Liver (tissue), 9 donors: ENCODE data around the gene THADA. TPM values are rescaled to one million over a fixed set of nuclear protein-coding genes. Genes with fewer than 3 reads are reported as not detected.

Source experiments
- DNase-seq: peaks from one replicate; pipeline ENCODE4 v3.0.0-alpha.2; 2017; ENCODE audit warnings: low spot score
- H3K27ac ChIP-seq, 2 donors: one replicate each; pipeline ENCODE4 v1.7.0; 2013; ENCODE audit warnings: inconsistent platforms in 2 of 2, low read length in 2 of 2, control low read depth in 1 of 2, low read depth in 1 of 2, mild to moderate bottlenecking in 1 of 2
- H3K27me3 ChIP-seq, 4 donors: one replicate each; pipeline versions ENCODE4 v1.6.1 to v1.7.0; 2013; ENCODE audit warnings: low read length in 3 of 4, inconsistent platforms in 1 of 4, mild to moderate bottlenecking in 1 of 4, moderate library complexity in 1 of 4; ENCODE audit not compliant: control insufficient read depth in 4 of 4, insufficient read depth in 4 of 4
- H3K36me3 ChIP-seq, 4 donors: one replicate each; pipeline versions ENCODE4 v1.6.1 to v1.7.0; 2013; ENCODE audit warnings: low read length in 3 of 4, mild to moderate bottlenecking in 3 of 4, low read depth in 1 of 4, moderate library complexity in 1 of 4; ENCODE audit not compliant: control insufficient read depth in 4 of 4, insufficient read depth in 3 of 4
- H3K4me1 ChIP-seq, 4 donors: one replicate each; pipeline versions ENCODE4 v1.6.1 to v1.7.0; 2013; ENCODE audit warnings: low read length in 3 of 4, mild to moderate bottlenecking in 3 of 4, moderate library complexity in 1 of 4; ENCODE audit not compliant: control insufficient read depth in 4 of 4, insufficient read depth in 4 of 4
- H3K4me3 ChIP-seq, 3 donors: one replicate each; pipeline versions ENCODE4 v1.6.1 to v1.7.0; 2013; ENCODE audit warnings: low read length in 3 of 3, control low read depth in 1 of 3, low read depth in 1 of 3, mild to moderate bottlenecking in 1 of 3
- H3K9ac ChIP-seq, 2 donors: one replicate each; pipeline ENCODE4 v1.7.0; 2013; ENCODE audit warnings: low read length in 2 of 2, mild to moderate bottlenecking in 2 of 2, moderate library complexity in 2 of 2, control low read depth in 1 of 2, low read depth in 1 of 2
- H3K9me3 ChIP-seq, 4 donors: one replicate each; pipeline versions ENCODE4 v1.6.1 to v1.7.0; 2013; ENCODE audit warnings: low read length in 3 of 4; ENCODE audit not compliant: control insufficient read depth in 4 of 4
- ATF3 ChIP-seq: IDR thresholded peaks from 2 replicates; pipeline ENCODE4 v1.6.1; 2016; ENCODE audit warnings: antibody characterized with exemption
- CTCF ChIP-seq: fragments of 150-350 bp; IDR thresholded peaks from 2 replicates; pipeline ENCODE4 v1.5.1; 2017; ENCODE audit warnings: improper control_type of control experiment, low read depth, low read length; ENCODE audit not compliant: missing input control
- FOXA1 ChIP-seq: IDR thresholded peaks from 2 replicates; pipeline ENCODE4 v1.6.1; 2016; ENCODE audit warnings: antibody characterized with exemption
- GABPA ChIP-seq, 2 donors: IDR thresholded peaks in 1 of 2; conservative IDR thresholded peaks in 1 of 2; 2 replicates each; pipeline ENCODE4 v1.6.1; 2016; ENCODE audit warnings: antibody characterized with exemption in 2 of 2, mild to moderate bottlenecking in 1 of 2, moderate library complexity in 1 of 2
- HNF4A ChIP-seq, 2 donors: conservative IDR thresholded peaks; 2 replicates each; pipeline ENCODE4 v1.6.1; 2016; ENCODE audit warnings: antibody characterized with exemption in 2 of 2, mild to moderate bottlenecking in 2 of 2
- RAD21 ChIP-seq, 2 donors: IDR thresholded peaks; 2 replicates each; pipeline ENCODE4 v1.6.1; 2016; ENCODE audit warnings: antibody characterized with exemption in 2 of 2, mild to moderate bottlenecking in 2 of 2
- REST ChIP-seq: IDR thresholded peaks from 2 replicates; pipeline ENCODE4 v1.6.1; 2016; ENCODE audit warnings: antibody characterized with exemption, mild to moderate bottlenecking
- RXRA ChIP-seq, 2 donors: IDR thresholded peaks; 2 replicates each; pipeline ENCODE4 v1.6.1; 2017 to 2018; ENCODE audit warnings: antibody characterized with exemption in 2 of 2, mild to moderate bottlenecking in 1 of 2
- SP1 ChIP-seq: IDR thresholded peaks from 2 replicates; pipeline ENCODE4 v1.6.1; 2018; ENCODE audit warnings: antibody characterized with exemption, mild to moderate bottlenecking
- YY1 ChIP-seq: IDR thresholded peaks from 2 replicates; pipeline ENCODE4 v1.6.1; 2016; ENCODE audit warnings: antibody characterized with exemption, mild to moderate bottlenecking
- WGBS: extraction: QIAGEN DNeasy Blood & Tissue Kit; methylation state at CpG from one replicate; pipeline ENCODE4 v1.1.7; 2013; 5-methylcytosine and 5-hydroxymethylcytosine counted together
- polyA plus RNA-seq, 2 donors: library from polyadenylated mRNA; stranded (reverse) in 1 of 2; unstranded in 1 of 2; fragments of 200-250 nt in 1 of 2; fragments of >200 nt in 1 of 2; fragmentation: Nextera tagmentation in 1 of 2; extraction: Ambion mirVana in 1 of 2; gene quantifications; one replicate each; pipeline versions ENCODE4 v1.2.1 to v1.2.3, GENCODE V29; 2013 to 2015
- total RNA-seq, 2 donors: library from RNA; depleted of rRNA; stranded (reverse); fragments of >200 nt; gene quantifications; one replicate each; pipeline ENCODE4 v1.2.3, GENCODE V29; 2014
- donor health status: healthy.
- donor health status: healthy.
- donor health status: healthy.
- donor health status: healthy.
- donor health status: healthy.

THADA gene
- total and polyA plus RNA-seq, 4 donors: 12.0 to 37.2 (median 22.3) TPM

- Histone ChIP-seq H3K4me1 (no peaks in the 10 kb centered on the region), H3K36me3 (no peaks in the 10 kb centered on the region), H3K27me3 (no peaks in the 10 kb centered on the region), H3K4me3 (no peak overlapping the region), H3K9me3 (no peaks in the 10 kb centered on the region), H3K9ac (no peak overlapping the region), H3K27ac (no peak overlapping the region)
- TF ChIP-seq HNF4A (conservative IDR thresholded peaks at IDR 0.05) (no peak), RAD21 (IDR thresholded peaks at IDR 0.05) (no peak)
- 68% methylated on average over 6 of the region's 6 CpGs for WGBS
- no peak for DNase-seq
Observed at GRCh38 chr2:43410055-43410604, 185.7 kb downstream of the THADA start.

DNA sequence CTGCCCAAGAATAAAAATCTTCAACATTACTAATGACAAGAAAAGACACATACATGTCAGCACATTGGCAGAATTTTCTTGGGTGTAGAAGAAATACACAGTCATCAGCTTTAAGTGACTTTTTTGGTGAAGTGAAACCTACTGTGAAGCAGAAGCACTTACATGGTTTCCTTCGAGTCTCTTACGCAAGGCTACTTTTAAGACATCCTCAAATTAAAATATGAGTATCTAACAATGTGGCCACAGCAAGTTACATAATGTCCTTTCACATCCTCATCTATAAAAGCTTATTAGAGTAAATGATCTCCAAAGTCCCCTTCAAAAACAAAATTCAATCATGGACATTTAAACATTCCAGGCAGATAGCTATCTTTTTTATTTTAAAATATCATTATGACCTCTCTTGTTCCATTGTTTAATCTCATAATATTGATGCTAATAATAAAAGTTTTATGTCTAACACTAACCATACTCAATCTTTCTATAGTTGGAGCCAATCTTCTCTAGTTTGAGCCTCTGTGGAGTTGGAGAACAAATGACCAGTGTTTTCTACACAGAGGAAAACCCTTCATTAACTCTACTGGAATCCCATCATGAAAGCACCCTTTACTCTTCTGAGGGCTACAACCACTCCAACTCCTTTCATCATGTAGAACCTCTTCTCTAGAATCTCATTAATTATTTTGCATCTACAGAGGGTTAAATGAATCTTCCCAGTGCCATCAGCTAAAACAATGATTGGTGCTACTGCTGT, 187.3 kb downstream of the THADA start:
- no peak for TF ChIP-seq GABPA (IDR thresholded peaks at IDR 0.05 in 1 of 2, conservative IDR thresholded peaks at IDR 0.05 in 1 of 2)
- TF ChIP-seq FOXA1: no peak
- no peak for TF ChIP-seq CTCF
- TF ChIP-seq ATF3: no peak
- no peak for TF ChIP-seq SP1

DNA sequence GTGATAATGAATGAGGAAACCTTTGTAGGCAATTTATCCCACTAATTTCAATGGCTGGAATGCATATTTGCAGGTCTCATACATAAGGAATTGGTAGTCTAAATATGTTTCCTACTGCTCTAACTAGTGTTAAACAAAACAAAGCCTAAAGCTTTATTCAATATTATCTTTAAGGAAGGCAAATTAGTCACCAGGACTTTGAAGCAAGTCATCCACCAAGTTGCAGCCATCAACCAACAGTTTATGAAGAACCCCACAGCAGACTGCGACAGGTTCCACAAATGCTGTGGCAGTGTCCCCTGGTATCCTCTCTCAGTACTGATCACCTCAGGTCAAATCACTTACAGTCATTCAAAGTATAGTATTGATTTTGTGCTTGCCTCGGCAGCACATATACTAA, 187.9 kb downstream of the THADA start:
- Histone ChIP-seq H3K27me3 (no peaks in the 10 kb centered on the region), H3K9me3 (no peaks in the 10 kb centered on the region), H3K4me3 (no peak overlapping the region), H3K36me3 (no peaks in the 10 kb centered on the region), H3K4me1 (no peaks in the 10 kb centered on the region), H3K27ac (no peak overlapping the region), H3K9ac (no peak overlapping the region)
- TF ChIP-seq REST (no peak), ATF3 (no peak), YY1 (no peak), RXRA (IDR thresholded peaks at IDR 0.05) (no peak)
- 85% methylated on average over 2 of the region's 2 CpGs for WGBS
- no peak for DNase-seq

More for the DNA sequence above, 187.3 kb downstream of the THADA start:
- no peaks in the 10 kb centered on the region for H3K27me3 ChIP-seq
- H3K4me3 ChIP-seq: no peak overlapping the region
- H3K4me1 ChIP-seq: no peaks in the 10 kb centered on the region
- whole genome bisulfite sequencing: 90% methylated on average over 2 of the region's 2 CpGs
- no peak for DNase-seq
- H3K9ac ChIP-seq: no peak overlapping the region
- no peak overlapping the region for H3K27ac ChIP-seq
- no peaks in the 10 kb centered on the region for H3K36me3 ChIP-seq
- no peaks in the 10 kb centered on the region for H3K9me3 ChIP-seq
